T follicular helper cell (primary cell): Measurements from ENCODE around the gene SCLT1.

Experiments used
- DNase-seq: peaks from one replicate; pipeline ENCODE4 v3.0.0-alpha.2; 2020; ENCODE audit warnings: low read depth

SCLT1 gene

GRCh38 chr4:128958194-128958593, 135.1 kb downstream of the SCLT1 start:
- DNase-seq = no peak

GRCh38 chr4:128957459-128957858, 135.9 kb downstream of the SCLT1 start:
- no peak for DNase-seq

DNA sequence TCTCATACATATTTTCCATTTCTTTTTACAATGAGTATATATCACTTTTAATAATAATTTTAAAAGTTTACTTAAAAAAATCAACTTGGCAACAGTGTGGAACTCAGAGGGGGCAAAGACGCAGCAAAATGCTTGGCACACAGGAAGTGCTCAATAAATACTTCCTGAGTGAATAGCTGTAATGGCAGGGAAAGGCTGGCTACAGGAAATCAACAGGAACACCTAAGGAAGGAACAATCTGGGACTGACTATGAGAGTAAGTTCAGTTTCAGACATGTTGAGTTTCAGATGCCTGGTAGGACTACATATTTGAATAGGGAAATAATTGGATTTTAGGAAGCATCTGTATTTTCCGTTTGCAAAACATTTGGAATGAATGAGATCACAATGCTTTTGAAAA, 137.6 kb downstream of the SCLT1 start:
- DNase-seq = no peak

GRCh38 chr4:128954941-128955340, 138.4 kb downstream of the SCLT1 start:
- no peak for DNase-seq

DNA sequence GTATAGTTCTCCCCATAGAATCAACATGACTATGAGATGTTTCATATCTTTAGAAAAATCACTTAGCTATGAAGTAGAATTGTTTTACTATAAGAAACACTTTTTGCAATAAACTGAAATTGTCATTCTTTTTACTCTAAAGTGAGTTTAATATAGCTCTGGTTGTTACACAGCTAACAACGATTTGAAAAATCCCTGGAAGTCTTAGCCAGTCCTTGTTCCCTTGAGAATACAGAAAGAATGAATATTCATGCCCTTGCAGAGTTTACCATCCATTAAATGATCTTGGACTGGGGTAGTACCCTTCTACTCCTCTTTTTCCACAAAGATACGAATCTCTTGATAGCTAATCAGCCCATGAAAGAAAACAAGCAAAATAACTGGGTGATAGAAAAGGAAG, 142.0 kb downstream of the SCLT1 start:
- no peak for DNase-seq

- no peak for DNase-seq
Measured at GRCh38 chr4:128950796-128951195, 142.5 kb downstream of the SCLT1 start.

GRCh38 chr4:128946916-128947315, 146.4 kb downstream of the SCLT1 start:
- DNase-seq = no peak

- DNase-seq = no peak
Measured at GRCh38 chr4:128942607-128943006, 150.7 kb downstream of the SCLT1 start.

DNA sequence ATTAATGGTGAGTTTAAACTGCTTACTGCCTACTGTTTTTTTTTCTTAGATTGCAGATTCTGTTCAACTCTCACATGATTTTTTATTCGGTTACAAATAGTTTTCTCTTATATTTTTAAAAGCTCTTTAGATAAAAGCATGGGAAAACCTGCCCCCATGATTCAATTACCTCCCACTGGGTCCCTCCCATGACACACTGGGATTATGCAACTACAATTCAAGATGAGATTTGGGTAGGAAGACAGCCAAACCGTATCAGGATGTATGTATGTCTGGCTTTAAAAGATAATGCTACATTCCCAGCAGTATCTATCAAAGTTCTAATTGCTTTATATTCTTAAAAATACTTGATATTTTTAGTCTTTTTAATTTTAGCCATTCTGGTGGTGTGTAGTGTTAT, 152.4 kb downstream of the SCLT1 start:
- no peak for DNase-seq

- DNase-seq = no peak
Measured at GRCh38 chr4:128930051-128930450, 163.3 kb downstream of the SCLT1 start.

GRCh38 chr4:128924951-128925350, 168.4 kb downstream of the SCLT1 start:
- no peak for DNase-seq

DNA sequence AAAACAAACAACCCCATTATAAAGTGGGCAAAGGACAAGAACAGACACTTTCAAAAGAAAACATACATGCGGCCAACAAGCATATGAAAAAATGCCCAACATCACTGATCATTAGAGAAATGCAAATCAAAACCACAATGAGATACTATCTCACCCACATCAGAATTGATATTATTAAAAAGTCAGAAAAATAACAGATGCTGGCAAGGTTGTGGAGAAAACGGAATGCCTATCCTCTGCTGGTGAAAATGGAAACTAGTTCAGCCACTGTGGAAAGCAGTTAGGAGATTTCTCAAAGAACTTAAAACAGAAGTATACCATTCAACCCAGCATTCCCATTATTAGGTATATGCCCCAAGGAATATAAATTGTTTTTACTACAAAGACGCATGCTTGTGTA, 171.4 kb downstream of the SCLT1 start:
- DNase-seq = no peak

DNA sequence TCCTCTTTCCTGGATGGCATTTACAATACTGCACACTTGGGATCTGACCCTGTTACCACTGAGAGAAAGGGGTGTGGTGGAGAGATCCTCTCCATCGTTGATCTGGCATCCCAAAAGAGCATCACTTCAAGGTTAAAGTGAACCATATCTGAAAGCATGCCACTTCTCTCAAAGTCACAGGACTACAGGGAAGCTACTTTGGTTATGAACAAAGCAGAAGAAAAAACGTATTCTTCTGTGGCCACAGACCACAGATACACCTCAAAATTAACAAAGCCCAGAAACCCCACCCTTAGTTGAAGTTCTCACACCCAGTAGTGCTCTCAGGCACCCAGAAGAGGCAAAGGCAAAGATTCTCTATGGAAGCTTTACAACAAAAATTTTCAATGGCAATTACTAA, 175.6 kb downstream of the SCLT1 start:
- no peak for DNase-seq

DNA sequence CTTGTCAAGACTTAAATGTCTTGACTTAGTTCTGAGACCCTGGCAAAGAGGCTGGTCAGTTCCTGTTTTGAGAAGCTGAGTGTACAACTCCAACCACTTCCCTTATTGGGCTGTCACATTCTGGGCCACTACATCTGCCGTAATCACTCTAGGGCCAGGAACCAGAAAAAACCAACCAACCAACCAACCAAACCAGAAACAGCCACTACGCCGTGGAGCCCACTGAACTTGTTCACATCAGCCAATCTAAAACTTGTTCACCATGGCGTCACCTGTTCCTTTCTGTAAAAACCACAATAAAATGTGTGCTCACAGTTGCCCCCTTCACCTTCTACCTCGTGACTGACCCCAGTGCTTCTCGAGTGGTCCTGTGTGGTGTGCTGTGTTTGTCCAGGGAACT, 176.5 kb downstream of the SCLT1 start:
- DNase-seq = no peak

DNA sequence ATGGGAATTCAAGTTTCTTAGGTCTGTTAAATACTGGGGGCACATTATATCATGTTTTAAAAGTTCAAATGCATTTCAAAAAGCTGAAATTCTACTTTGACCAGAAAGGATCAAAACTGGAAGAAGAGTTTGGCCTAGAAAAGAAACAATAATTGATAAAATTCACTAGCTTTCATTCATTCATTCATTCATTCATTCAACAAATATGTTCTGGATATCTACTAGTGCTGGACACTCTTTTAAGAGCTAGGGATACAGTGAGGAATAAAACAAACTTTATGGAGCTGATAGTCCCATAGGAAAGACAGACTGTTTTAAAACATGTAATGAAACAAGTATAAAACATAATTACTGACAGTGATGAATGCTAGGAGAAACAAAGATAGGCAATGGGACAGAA, 177.8 kb downstream of the SCLT1 start:
- no peak for DNase-seq

DNA sequence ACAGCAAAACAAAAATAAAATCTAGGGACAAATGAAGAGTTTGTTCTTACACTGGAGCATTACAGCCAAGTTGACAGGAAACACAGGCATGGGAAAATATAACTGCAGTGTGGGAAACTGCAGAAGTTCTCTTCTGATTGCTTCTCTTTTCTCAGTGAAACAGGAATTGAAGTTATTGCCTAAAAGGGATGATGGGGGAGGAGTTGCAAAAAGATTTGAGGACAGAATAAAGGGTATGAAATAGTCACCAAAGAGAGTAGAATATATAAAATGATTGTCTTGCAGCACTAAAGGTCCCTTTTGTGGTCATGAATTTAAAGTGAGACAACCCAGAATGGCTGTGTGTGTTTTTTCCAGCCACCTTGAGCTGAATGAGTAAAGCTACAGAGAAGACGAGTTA, 180.1 kb downstream of the SCLT1 start:
- DNase-seq = no peak

GRCh38 chr4:128908735-128909134, 184.6 kb downstream of the SCLT1 start:
- no peak for DNase-seq

- DNase-seq = no peak
Measured at GRCh38 chr4:128907981-128908380, 185.4 kb downstream of the SCLT1 start.

GRCh38 chr4:128906581-128906980, 186.8 kb downstream of the SCLT1 start:
- DNase-seq = no peak

DNA sequence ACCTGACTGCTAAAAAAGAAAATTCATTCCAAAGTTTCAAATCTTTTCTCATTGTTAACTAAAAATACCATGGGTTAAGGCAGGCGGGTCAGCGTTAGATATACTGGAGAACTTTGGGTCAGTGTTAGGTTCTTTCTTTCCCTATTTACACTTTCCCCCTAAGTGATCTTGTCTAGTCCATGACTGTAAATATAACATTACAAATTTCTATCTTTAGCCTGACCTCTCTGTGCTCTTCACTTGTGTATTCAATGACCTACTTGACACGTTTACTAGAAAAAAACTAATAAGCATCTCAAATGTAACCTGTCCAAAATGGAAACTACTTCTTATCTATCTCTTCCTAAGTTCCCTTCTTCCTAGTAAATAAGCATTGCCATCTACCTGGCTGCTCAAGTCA, 188.5 kb downstream of the SCLT1 start:
- no peak for DNase-seq

- no peak for DNase-seq
Measured at GRCh38 chr4:128880662-128881061, 212.7 kb downstream of the SCLT1 start.

- DNase-seq = no peak
Measured at GRCh38 chr4:128879971-128880370, 213.4 kb downstream of the SCLT1 start.

DNA sequence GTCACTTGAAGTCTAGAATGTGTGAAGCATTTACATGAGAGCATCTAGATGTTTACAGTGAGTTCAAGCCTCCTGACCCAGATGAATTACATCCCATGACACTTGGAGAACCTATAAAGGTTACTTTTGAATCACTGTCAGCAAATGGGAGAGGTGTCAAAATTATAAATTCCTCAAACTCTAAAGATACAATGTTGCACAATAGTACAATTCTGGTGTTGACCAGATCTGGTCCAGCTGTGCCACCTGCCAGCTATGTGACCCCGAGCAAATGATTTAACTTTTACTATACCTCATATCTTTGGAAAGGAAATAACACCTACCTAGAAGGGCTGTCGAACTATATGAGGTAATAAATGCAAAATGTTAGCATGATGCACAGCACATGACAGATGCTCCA, 214.1 kb downstream of the SCLT1 start:
- no peak for DNase-seq

DNA sequence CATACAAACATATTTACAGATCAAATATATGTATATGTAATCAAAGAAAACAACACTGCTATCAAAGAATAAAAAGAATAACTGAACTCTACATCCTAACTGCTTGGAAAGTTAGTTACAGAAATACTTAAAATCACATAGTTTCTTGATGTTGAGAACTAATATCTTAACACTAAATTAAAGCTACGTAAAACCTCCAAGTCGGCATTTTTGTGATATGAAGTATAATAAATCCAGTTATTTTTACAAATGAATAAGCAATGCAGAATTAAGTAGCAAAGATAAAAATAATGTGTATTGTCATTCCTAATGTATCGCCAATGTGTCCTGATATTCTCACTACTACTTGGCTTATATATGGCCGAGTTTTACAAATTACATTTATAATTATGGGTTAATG, 215.4 kb downstream of the SCLT1 start:
- DNase-seq = no peak

GRCh38 chr4:128876200-128876599, 217.1 kb downstream of the SCLT1 start:
- DNase-seq = no peak
